CD4-positive, alpha-beta T cell treated with Interleukin-12 subunit alpha and Interleukin-12 subunit beta, for 1 hour (primary cell): ENCODE results near the gene ACTRT2.

Experiments used
- DNase-seq: peaks from one replicate; pipeline ENCODE4 v3.0.0-alpha.2; 2020

Gene ACTRT2

DNA sequence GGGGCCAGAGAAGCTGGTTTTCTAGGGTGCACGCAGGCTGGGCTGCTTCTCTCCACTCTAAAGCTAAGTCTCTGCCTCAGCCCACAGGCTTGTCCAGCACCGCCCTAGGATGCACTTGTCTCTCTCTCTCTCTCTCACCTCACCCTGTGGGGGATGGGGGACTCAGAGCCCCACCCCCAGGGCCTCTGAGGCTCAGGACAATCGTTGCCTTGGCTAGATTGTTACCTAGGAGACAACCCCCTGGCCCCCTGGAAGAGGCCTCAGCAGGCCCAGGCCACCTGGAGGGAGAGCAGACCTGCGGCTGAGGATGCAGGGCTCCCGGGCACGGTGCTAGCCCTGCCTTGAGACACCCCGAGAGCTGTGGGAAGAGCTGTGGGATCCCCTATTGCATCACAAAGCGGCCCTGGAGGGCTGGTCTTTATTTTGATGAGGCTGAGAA is at the start of gene ACTRT2:
ACTRT2 (plus strand) TSS at position 235 of the 439 bp plus-strand sequence. CDS start 220 bp downstream, outside the sequence.
- DNase-seq, result no peak

DNA sequence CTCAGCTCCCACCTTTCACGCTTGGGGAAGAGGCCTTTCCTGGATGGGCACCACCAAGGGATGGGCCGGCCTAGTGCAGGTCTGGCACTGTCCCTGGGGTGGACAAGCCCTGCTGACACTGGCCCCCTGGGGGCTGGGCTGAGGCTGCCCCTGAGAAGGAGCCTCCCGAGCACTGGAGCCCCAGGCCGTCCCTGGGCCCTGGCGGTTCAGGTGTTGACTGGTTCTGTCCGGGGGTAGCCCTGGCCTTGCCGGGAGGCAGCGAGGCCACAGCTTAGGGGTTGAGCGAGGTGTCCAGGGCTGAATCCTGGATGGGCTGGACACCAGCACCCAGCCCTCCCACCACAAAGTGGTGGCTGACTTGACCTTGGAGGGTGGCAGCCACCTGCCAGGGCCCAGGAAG is 49.7 kb upstream of the ACTRT2 start:
- no peak for DNase-seq

DNA sequence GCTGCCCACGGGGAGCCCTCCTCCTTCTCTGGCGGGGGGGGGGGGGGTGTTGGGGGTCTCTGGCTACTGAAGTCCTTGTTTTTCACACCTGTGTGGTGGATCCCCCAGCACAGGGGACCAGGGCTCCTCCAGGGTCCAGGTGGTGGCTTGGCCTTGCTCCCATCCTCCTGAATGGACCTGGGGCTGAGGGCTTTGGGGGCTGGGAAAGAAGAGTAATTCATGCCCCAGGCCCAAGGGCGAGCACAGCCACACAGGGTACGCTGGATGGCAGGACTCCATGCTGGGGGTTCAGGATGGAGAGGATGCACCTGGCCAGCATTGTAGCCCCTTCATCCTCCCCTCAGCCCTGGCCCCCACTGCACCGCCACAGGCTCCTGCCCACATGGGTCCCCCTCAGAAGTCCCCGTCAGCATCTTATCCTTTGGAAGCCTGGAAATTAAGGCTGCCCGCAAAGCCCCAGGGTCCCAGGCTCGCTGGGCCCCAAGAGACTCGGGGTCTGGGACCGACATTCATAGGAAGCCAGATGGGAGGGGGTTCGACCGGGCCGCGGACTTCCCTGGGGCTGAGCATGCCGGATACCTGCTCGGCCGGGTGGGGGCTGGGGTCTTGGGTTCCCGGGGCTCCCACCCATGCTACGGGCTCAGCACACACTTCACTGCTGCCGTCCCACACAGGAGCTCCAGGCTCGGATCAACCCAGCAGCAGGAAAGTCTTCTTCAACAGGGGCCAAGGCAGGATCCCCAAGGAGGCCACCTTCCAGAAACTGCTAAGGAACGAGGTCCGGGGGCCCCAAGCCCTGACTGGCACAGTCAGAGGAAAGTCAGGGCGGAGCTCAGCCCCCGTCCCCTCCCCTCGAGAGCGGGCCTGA is 49.0 kb upstream of the ACTRT2 start:
- DNase-seq, result no peak

DNA sequence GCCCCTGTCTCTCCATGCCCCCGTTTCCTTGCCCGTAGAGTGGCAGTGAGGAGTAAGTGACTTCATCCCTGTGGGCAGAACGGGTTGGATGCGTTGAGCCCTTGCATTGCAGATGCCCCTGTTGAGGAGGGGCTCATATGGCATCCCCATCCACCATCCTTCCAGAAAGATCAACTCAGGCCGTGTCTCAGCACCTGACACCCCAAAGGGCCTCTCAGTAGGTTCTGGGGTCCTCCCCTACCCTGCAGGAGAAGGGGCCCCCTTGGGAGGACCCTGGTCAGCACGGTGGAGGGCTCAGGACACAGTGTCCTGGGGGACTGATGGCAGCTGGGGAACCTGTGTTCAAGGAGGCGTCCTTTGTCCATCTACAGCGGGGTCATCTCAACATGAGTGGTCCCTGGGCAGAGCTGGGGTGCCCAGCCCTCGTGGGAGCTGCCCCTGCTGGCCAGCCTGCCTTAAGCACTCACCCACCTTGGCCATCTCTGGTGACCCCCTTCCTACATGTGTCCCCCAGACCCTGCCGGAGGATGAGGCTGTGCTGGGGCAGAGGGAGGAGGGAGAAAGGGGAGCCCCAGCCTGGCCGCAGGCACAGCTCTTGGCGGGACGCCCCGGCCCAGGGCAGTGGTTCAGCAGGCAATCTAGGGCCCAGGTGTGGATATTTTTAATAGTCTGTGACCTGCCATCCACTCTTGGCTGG is 48.2 kb upstream of the ACTRT2 start:
- DNase-seq, result no peak

GRCh38 chr1:2973601-2974593 is 47.4 kb upstream of the ACTRT2 start:
- no peak for DNase-seq

DNA sequence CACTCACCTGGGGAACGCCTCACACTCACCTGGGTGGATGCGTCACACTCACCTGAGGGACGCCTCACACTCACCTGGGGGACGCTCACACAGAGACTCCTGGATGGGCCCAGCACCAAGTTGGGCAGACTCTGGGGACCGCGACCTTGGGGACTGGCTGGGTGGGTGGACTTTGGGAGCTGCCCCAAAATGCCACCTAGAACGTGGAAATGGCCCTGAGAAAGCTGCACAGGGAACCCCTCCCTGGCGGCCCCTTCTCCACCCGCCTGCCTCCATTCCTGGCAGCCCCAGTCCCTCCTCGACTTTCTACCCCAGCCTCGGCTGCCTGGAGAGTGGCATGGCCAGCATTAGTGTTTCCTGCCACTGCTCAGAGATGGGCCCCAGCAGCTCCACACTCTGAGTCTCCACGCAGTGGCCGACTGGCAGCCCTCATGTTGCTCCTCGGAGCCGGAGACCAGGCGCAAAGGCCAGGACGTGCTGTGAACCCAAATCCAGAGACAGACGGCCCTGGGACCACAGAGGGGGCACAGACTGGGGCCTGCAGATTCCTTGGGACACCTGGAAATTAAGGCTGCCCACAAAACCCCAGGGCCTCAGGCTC is 46.5 kb upstream of the ACTRT2 start:
- DNase-seq, result no peak

DNA sequence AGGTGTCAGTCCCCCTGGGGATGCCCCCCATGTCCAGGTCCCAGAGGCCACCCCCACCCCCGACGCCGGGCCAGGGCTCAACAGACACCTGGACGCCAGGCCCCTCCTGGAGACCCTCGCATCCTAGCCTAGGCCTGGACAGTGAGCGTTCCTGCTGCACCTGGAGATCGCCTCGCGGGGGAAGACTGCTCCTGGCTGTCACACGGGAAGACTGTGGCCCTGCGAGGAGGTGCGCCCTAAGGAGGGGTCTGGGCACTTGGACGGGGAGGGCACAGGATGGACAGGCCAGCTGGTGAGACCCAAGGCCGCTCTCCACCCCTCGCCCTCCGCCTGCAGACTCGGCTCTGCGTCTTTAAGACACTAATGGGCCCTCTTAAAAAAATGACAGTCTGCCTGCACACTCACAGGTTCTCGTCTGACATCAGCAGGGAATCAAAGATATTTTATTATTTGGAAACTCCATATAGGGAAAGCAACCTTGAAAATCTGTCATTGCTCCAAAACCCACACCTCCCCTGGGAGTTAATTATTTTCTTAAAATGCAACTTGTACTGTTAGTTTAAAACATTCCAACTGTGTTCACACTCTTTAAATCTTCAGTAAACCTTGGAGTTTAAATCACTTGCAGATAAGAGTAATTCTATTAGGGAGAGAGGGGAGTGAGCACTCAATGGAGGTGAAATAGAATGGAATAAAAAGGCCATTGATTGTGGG is 45.6 kb upstream of the ACTRT2 start:
- no peak for DNase-seq

DNA sequence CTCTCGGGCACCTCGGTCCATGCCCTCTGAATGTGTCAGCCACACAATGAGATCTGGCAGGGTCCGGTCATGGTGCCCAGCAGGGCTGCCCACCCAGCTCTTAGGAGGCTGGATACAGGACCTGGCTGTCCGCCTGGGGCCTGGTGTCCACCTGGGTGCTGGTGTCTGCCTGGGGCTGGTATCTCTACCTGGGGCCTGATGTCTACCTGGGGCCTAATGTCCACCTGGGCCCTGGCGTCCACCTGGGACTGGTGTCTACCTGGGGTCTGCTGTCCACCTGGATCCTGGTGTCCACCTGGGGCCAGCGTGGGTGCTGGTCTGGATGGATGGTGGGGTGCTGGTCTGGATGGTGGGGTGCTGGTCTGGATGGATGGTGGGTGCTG is 45.1 kb upstream of the ACTRT2 start:
- no peak for DNase-seq

DNA sequence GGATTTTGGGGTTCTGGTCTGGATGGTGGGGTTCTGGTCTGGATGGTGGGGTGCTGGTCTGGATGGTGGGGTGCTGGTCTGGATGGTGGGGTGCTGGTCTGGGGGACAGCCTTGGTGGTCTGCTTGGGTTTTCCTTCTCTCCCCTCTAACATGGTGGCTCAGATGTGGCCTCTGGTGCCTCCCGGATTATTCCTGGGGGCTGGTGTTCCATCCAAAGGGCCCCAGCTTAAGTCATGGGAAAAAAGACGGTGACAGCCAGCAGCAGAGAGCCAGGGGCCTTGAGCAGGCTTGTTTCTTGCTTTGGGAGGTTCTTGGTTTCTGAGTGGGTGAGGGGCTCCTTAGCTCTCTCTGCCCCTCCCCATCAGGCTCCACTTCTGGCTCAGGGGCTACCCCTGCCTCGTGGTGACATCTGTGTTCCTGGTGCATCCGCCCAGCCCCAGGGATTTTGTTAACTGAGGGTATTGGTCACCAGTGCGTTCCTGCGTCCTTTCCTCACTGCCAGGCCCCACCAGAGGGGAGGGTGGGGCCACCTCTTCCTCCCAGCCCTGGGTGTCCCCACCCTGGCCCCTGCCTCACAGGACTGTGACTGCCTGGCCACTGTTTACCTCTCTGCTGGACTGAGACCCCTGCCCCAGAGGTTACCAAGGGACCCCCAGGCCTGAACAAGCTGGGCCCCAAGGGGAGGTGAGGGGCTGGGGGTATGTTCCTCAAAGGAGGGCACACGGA is 43.2 kb upstream of the ACTRT2 start:
- DNase-seq, result no peak

- no peak for DNase-seq
These were observed 42.5 kb upstream of the ACTRT2 start for GRCh38 chr1:2978691-2979190.

DNA sequence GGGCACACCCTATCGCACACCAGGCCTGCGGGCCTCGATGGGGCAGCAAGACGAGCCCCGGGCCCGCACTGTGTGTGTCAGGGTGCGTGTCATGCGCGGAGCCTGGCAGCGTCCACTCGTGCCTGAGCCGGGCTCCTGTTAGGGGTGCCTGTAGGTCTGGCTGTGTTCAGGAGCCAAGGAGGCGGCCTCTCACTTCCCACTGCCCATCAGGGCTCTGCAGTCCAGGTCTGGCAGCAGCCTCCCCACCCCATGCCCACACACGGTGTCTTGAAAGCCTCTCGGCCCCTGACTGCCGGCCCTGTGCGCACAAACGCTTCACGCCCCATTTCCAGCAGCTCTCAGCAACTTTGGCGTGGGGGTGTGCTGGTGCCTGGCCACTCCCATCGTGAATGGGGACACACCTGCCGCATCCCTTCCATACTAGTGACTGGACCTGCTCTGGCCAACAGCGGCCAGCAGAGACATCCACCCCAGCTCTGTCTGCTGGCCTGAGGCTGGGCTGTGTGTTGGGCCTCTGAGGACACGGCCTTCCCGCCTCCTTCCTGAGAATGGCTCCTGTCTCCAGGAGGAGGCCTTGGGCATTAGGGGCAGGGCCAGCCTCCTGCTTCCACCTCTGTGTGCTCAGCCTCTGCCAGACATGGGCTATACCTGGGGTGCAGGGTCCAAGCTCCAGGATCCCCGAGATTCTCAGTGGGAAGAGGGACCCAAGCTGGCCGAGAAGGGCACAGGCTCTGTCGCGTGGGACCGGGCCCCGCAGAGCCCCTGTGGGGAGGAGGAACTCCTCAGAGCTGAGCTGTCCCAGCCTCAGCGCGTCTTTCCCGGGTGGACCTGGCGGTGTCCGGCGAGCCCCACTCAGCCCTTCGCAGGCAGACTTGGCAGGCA is 41.8 kb upstream of the ACTRT2 start:
- DNase-seq, result no peak

GRCh38 chr1:2980073-2980791 is 41.0 kb upstream of the ACTRT2 start:
- no peak for DNase-seq

GRCh38 chr1:2980849-2981248 is 40.4 kb upstream of the ACTRT2 start:
- no peak for DNase-seq

GRCh38 chr1:2981388-2981787 is 39.9 kb upstream of the ACTRT2 start:
- no peak for DNase-seq

DNA sequence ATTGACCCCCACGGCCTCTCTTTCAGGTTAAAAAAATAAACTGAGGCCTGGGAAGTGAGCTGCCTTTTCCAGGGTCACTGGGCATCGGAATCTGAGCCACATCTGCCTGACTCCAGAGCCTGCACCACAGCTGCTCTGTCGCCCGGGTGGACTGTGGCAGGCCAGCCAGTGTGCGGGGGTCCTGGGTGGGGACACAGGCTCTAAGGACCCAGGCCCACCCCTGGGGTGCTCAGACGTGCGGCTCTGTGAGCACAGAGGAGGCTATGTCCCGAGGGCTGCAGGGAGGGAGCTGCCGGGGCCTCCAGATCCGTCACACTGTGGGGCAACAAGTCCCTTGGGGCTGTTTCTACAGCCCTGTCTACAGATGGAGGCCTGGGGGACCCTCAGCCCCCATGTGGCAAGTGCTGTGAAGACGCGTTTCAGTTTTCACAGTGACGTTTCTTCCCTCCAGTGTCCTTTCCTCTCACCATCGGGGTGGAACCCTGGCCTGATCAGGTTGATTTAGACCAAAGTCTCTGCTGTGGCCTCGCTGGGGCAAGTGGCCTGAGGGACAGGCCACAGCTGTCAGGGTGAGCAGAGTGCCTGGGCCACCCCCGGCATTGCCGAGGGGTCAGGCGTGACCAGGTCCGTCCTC is 39.2 kb upstream of the ACTRT2 start:
- no peak for DNase-seq

DNA sequence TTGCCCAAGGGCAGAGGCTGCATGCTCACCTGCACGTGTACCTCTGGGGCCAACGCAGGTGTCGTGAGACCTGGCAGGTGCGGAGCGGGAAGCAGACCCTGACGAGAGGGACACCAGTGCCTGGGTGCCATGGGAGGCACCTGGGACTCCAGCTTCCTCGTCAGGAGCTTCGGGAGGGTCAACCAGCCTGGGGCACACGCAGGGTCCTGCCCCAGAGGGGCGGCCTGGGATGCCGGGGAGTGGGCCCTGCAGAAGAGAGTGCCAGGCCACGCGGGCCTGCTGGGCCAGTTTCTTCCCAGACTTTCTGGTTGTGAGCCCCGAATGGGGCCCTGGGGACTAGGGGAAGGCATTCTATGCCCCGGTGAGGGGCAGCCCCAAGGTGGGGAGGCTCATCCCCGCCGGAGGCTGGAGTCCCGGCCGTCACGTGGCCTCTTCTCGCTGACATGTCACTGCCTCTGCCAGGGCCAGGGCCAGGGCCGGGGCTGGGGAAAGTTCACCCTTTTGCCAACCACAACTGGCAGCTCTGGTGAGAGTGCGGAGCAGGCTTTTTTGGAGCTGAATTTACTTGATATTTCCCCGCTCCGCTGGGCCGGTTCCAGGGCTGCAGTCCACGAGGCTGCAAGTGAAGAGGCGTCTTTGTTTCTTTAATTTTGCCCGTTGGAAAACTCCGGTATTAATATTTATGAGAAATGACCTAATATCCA is 38.5 kb upstream of the ACTRT2 start:
- DNase-seq, result no peak

DNA sequence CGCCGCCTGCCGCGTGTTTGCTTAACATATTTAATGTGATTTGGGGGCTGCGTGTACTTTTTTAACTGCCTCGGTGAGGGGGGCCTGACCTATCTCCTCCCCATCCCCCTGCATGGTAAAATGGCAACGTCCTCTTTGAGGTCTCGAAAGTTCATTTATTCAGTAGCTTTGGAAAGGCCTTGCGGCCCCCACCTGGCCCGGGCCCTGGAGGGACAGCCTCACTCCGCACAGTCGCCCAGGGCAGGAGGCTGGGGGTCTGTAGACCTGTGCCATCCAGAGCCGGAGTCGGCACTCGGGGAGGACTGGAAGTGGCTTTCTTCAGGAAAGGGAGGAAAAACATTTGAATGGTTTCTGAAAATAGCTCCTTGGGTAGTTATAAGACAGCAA is 38.0 kb upstream of the ACTRT2 start:
- DNase-seq, result no peak
